Mesenchymal stem cell (in vitro differentiated cells and primary cell): Measurements from ENCODE around the gene PMIS2.

Source experiments
- DNase-seq: peaks from one replicate; pipeline ENCODE4 v3.0.0-alpha.2; 2013
- H2AFZ ChIP-seq: one replicate; pipeline ENCODE4 v1.6.1; 2013; ENCODE audit warnings: low read depth, mild to moderate bottlenecking, control low read depth, inconsistent platforms, low read length, moderate library complexity
- H2AK5ac ChIP-seq: 2 replicates; pipeline ENCODE4 v1.6.1; 2013; ENCODE audit warnings: low read length, moderate library complexity, mild to moderate bottlenecking, inconsistent platforms; ENCODE audit not compliant: severe bottlenecking
- H2BK120ac ChIP-seq: one replicate; pipeline ENCODE4 v1.6.1; 2013; ENCODE audit warnings: low read depth, mild to moderate bottlenecking, inconsistent platforms, low read length, moderate library complexity
- H2BK12ac ChIP-seq, 2 experiments: one replicate each; pipeline ENCODE4 v1.6.1; 2013; ENCODE audit warnings: inconsistent platforms in 2 of 2, low read length in 2 of 2, mild to moderate bottlenecking in 2 of 2, moderate library complexity in 2 of 2, control low read depth in 1 of 2
- H2BK15ac ChIP-seq: one replicate; pipeline ENCODE4 v1.6.1; 2013; ENCODE audit warnings: mild to moderate bottlenecking, low read depth, inconsistent platforms; ENCODE audit not compliant: poor library complexity, severe bottlenecking
- H2BK5ac ChIP-seq: 2 replicates; pipeline ENCODE4 v1.6.1; 2013; ENCODE audit warnings: low read depth, mild to moderate bottlenecking, low read length, control low read depth, inconsistent platforms; ENCODE audit not compliant: poor library complexity, severe bottlenecking
- H3K14ac ChIP-seq, 2 experiments: one replicate each; pipeline ENCODE4 v1.6.1; 2013; ENCODE audit warnings: inconsistent platforms in 2 of 2, low read length in 2 of 2, control low read depth in 1 of 2, mild to moderate bottlenecking in 1 of 2, moderate library complexity in 1 of 2
- H3K18ac ChIP-seq, 2 experiments: one replicate each; pipeline ENCODE4 v1.6.1; 2013; ENCODE audit warnings: inconsistent platforms in 2 of 2, low read length in 2 of 2, control low read depth in 1 of 2, low read depth in 1 of 2, mild to moderate bottlenecking in 1 of 2
- H3K23ac ChIP-seq, 2 experiments: one replicate each; pipeline ENCODE4 v1.6.1; 2013; ENCODE audit warnings: inconsistent platforms in 2 of 2, low read length in 2 of 2, mild to moderate bottlenecking in 2 of 2, moderate library complexity in 2 of 2, control low read depth in 1 of 2
- H3K27ac ChIP-seq: 2 replicates; pipeline ENCODE4 v1.5.1; 2013; ENCODE audit warnings: mild to moderate bottlenecking, moderate library complexity, low read length, control low read depth, inconsistent platforms; ENCODE audit not compliant: poor library complexity, severe bottlenecking
- H3K27me3 ChIP-seq, 2 experiments: 2 replicates each; pipeline versions ENCODE4 v1.6.1 to v1.7.0; 2013; ENCODE audit warnings: low read length in 2 of 2, mild to moderate bottlenecking in 2 of 2, moderate library complexity in 2 of 2, control low read depth in 1 of 2, inconsistent platforms in 1 of 2; ENCODE audit not compliant: control insufficient read depth in 1 of 2, insufficient read depth in 1 of 2
- H3K36me3 ChIP-seq, 2 experiments: 2 replicates each; pipeline versions ENCODE4 v1.6.1 to v1.7.0; 2013; ENCODE audit warnings: low read length in 2 of 2, control low read depth in 1 of 2, inconsistent platforms in 1 of 2, low read depth in 1 of 2, mild to moderate bottlenecking in 1 of 2; ENCODE audit not compliant: insufficient read depth in 2 of 2, control insufficient read depth in 1 of 2
- H3K4ac ChIP-seq, 2 experiments: one replicate each; pipeline ENCODE4 v1.6.1; 2013; ENCODE audit warnings: inconsistent platforms in 2 of 2, low read length in 2 of 2, mild to moderate bottlenecking in 2 of 2, moderate library complexity in 2 of 2, control low read depth in 1 of 2, low read depth in 1 of 2
- H3K4me1 ChIP-seq: 2 replicates; pipeline ENCODE4 v1.6.1; 2013; ENCODE audit warnings: low read depth, low read length, control low read depth; ENCODE audit not compliant: control insufficient read depth, insufficient read depth
- H3K4me2 ChIP-seq: 2 replicates; pipeline ENCODE4 v1.6.1; 2013; ENCODE audit warnings: low read length, mild to moderate bottlenecking, inconsistent platforms; ENCODE audit not compliant: poor library complexity, severe bottlenecking
- H3K4me3 ChIP-seq, 2 experiments: 2 replicates each; pipeline versions ENCODE4 v1.5.1 to v1.7.0; 2013; ENCODE audit warnings: low read length in 2 of 2, mild to moderate bottlenecking in 2 of 2, control low read depth in 1 of 2, low read depth in 1 of 2; ENCODE audit not compliant: insufficient read depth in 1 of 2
- H3K79me1 ChIP-seq: replicated peaks from 2 replicates; pipeline ENCODE4 v1.6.1; 2013; ENCODE audit warnings: mild to moderate bottlenecking, control low read depth, low read length, inconsistent platforms; ENCODE audit not compliant: poor library complexity, severe bottlenecking
- H3K9ac ChIP-seq: 2 replicates; pipeline ENCODE4 v1.7.0; 2013; ENCODE audit warnings: mild to moderate bottlenecking, low read length, moderate library complexity
- H3K9me3 ChIP-seq: 2 replicates; pipeline ENCODE4 v1.7.0; 2013; ENCODE audit warnings: mild to moderate bottlenecking, low read length; ENCODE audit not compliant: control insufficient read depth
- H4K8ac ChIP-seq: one replicate; pipeline ENCODE4 v1.6.1; 2013; ENCODE audit warnings: inconsistent platforms, mild to moderate bottlenecking, low read length, moderate library complexity
- H4K91ac ChIP-seq: one replicate; pipeline ENCODE4 v1.6.1; 2013; ENCODE audit warnings: mild to moderate bottlenecking, low read length, inconsistent platforms
- WGBS: methylation state at CpG from one replicate; pipeline ENCODE4 v1.1.7; 2013; ENCODE audit warnings: mixed read lengths; 5-methylcytosine and 5-hydroxymethylcytosine counted together

PMIS2 gene

GRCh38 chr19:35612559-35613321 is 26.8 kb downstream of the PMIS2 start, which contains the start of gene HAUS5:
TSS of gene HAUS5 (plus strand) at chr19:35612735. CDS start at chr19:35612795, 60 bp downstream.
- Histone ChIP-seq H3K27ac (no peak within 1 kb of the TSS), H3K14ac (peak within 1 kb of the TSS in 1 of 2 experiments; percentile 35), H2BK15ac (no peak within 1 kb of the TSS), H3K4me3 (peak within 1 kb of the TSS; percentile 73 to 98), H3K9ac (peak within 1 kb of the TSS; percentile 95), H3K4ac (no peak within 1 kb of the TSS), H3K18ac (peak within 1 kb of the TSS; percentile 54 to 76), H3K4me1 (peaks cover 11% of the 10 kb centered on the region), H2BK5ac (no peak within 1 kb of the TSS), H3K79me1 (peaks cover 6% of the 10 kb centered on the region), H2BK12ac (no peak within 1 kb of the TSS), H2AFZ (peak within 1 kb of the TSS; percentile 92), H3K9me3 (peaks cover 9% of the 10 kb centered on the region), H4K8ac (peak within 1 kb of the TSS; percentile 89), H3K36me3 (peaks cover 7 to 15% of the 10 kb centered on the region in 2 experiments), H3K27me3 (peaks cover 3 to 5% of the 10 kb centered on the region in 2 experiments), H4K91ac (peak within 1 kb of the TSS; percentile 37), H3K4me2 (peak within 1 kb of the TSS; percentile 96), H2BK120ac (no peak within 1 kb of the TSS), H2AK5ac (no peak within 1 kb of the TSS), H3K23ac (peak within 1 kb of the TSS in 1 of 2 experiments; percentile 64)
- WGBS: 2% methylated on average over 47 of the region's 47 CpGs
- peak; percentile 90 for DNase-seq

GRCh38 chr19:35613574-35613973 is 27.6 kb downstream of the PMIS2 start:
- H4K8ac ChIP-seq: no peak overlapping the region
- no peak overlapping the region for H2BK15ac ChIP-seq
- no peak overlapping the region for H3K23ac ChIP-seq
- H4K91ac ChIP-seq: no peak overlapping the region
- no peak overlapping the region for H3K4ac ChIP-seq
- no peak overlapping the region for H2BK5ac ChIP-seq
- peak overlapping the region; percentile 0 for H2AFZ ChIP-seq
- H3K9me3 ChIP-seq: peaks cover 3% of the 10 kb centered on the region
- H2BK12ac ChIP-seq: no peak overlapping the region
- H3K79me1 ChIP-seq: peaks cover 6% of the 10 kb centered on the region
- WGBS: 94% methylated on average over 1 of the region's 1 CpG
- no peak overlapping the region for H3K9ac ChIP-seq
- no peak overlapping the region for H3K14ac ChIP-seq
- H3K4me1 ChIP-seq: peaks cover 11% of the 10 kb centered on the region
- H3K36me3 ChIP-seq: peaks cover 7 to 19% of the 10 kb centered on the region in 2 experiments
- H3K27ac ChIP-seq: no peak overlapping the region
- no peak overlapping the region for H3K4me3 ChIP-seq
- H2AK5ac ChIP-seq: no peak overlapping the region
- DNase-seq: no peak
- peaks cover 3 to 5% of the 10 kb centered on the region in 2 experiments for H3K27me3 ChIP-seq
- H2BK120ac ChIP-seq: no peak overlapping the region
- H3K18ac ChIP-seq: no peak overlapping the region
- no peak overlapping the region for H3K4me2 ChIP-seq

- H3K23ac ChIP-seq: no peak overlapping the region
- WGBS: 96% methylated on average over 17 of the region's 17 CpGs
These were observed 29.1 kb downstream of the PMIS2 start for GRCh38 chr19:35615036-35615435.

GRCh38 chr19:35618857-35619256 is 32.9 kb downstream of the PMIS2 start:
- Histone ChIP-seq H2AFZ (no peak overlapping the region), H3K9ac (no peak overlapping the region), H2BK12ac (no peak overlapping the region), H2BK15ac (no peak overlapping the region), H2AK5ac (no peak overlapping the region), H3K9me3 (no peaks in the 10 kb centered on the region), H3K4me1 (no peaks in the 10 kb centered on the region), H3K18ac (no peak overlapping the region), H3K36me3 (peaks cover 14 to 39% of the 10 kb centered on the region in 2 experiments), H3K4ac (no peak overlapping the region), H3K4me3 (no peak overlapping the region), H3K4me2 (no peak overlapping the region), H3K27ac (no peak overlapping the region), H2BK5ac (no peak overlapping the region), H3K23ac (no peak overlapping the region), H3K27me3 (no peaks in the 10 kb centered on the region), H3K14ac (no peak overlapping the region), H3K79me1 (no peaks in the 10 kb centered on the region), H2BK120ac (no peak overlapping the region), H4K8ac (no peak overlapping the region), H4K91ac (no peak overlapping the region)
- WGBS: 81% methylated on average over 7 of the region's 7 CpGs
- no peak for DNase-seq

More at GRCh38 chr19:35615036-35615435, 29.1 kb downstream of the PMIS2 start:
- H2AFZ ChIP-seq: no peak overlapping the region
- peaks cover 6% of the 10 kb centered on the region for H3K79me1 ChIP-seq
- H2BK12ac ChIP-seq: no peak overlapping the region
- no peak overlapping the region for H4K91ac ChIP-seq
- H3K4me1 ChIP-seq: peaks cover 11% of the 10 kb centered on the region
- no peak overlapping the region for H3K14ac ChIP-seq
- H3K36me3 ChIP-seq: peaks cover 7 to 25% of the 10 kb centered on the region in 2 experiments
- no peak overlapping the region for H2BK120ac ChIP-seq
- H2BK5ac ChIP-seq: no peak overlapping the region
- no peak overlapping the region for H3K4ac ChIP-seq
- H3K18ac ChIP-seq: no peak overlapping the region
- no peak for DNase-seq
- H2AK5ac ChIP-seq: no peak overlapping the region
- no peak overlapping the region for H2BK15ac ChIP-seq
- no peak overlapping the region for H3K4me3 ChIP-seq
- no peak overlapping the region for H3K27ac ChIP-seq
- no peak overlapping the region for H3K9ac ChIP-seq
- H4K8ac ChIP-seq: no peak overlapping the region
- no peaks in the 10 kb centered on the region for H3K9me3 ChIP-seq
- peaks cover under 1 to 3% of the 10 kb centered on the region in 2 experiments for H3K27me3 ChIP-seq
- H3K4me2 ChIP-seq: no peak overlapping the region
